B cell (primary cell): ENCODE data around the gene CLDN6.

ENCODE experiments used
- EZH2 ChIP-seq: IDR thresholded peaks from 2 replicates; pipeline ENCODE4 v1.6.1; 2012; ENCODE audit warnings: borderline replicate concordance, low read depth, mild to moderate bottlenecking, moderate library complexity, low read length; ENCODE audit not compliant: insufficient read depth, poor library complexity, severe bottlenecking
- TF ChIP-seq, protein P1 (sequence below): fragments of 200-600 bp; IDR thresholded peaks from one replicate; pipeline ENCODE4 v1.8.0; 2022; ENCODE audit warnings: antibody characterized with exemption, mild to moderate bottlenecking

DNA sequence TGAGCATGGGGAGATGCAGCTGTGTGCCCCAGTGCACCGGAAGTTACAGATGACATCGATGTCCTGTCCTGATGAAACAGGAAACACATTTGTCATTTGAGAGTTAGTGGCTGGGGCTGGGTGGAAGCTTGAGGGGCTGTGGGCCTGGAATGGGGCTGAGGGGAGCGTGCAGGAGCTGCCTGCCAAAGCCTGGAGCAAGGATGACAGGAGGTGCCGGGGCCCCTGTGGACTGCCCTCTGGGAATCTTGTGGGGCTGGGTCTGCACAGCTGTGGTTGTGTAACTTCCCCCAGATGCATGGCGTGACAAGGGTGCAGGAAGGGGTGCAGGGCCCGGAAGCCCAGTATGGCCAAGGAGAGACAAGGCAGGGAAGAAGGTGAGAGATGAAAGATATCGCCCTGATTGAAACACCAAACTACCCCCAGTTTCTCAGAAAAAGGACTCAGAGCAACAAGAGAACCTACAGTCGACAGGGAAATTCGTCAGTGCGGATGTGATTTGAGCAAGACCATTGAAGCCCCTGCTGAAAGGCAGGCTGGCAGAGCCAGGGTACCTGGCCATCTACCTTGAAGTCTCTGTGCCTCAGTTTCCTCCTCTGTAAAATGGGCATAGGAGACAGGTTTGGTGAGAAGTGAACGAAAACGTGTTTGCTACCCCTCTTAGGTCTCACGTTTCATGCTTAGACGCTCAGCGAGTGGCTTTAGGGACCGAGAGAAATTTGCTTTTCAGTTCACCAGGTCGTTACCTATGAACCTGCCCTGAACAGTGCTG, 37.2 kb upstream of the CLDN6 start:
- TF ChIP-seq, protein P1, sequence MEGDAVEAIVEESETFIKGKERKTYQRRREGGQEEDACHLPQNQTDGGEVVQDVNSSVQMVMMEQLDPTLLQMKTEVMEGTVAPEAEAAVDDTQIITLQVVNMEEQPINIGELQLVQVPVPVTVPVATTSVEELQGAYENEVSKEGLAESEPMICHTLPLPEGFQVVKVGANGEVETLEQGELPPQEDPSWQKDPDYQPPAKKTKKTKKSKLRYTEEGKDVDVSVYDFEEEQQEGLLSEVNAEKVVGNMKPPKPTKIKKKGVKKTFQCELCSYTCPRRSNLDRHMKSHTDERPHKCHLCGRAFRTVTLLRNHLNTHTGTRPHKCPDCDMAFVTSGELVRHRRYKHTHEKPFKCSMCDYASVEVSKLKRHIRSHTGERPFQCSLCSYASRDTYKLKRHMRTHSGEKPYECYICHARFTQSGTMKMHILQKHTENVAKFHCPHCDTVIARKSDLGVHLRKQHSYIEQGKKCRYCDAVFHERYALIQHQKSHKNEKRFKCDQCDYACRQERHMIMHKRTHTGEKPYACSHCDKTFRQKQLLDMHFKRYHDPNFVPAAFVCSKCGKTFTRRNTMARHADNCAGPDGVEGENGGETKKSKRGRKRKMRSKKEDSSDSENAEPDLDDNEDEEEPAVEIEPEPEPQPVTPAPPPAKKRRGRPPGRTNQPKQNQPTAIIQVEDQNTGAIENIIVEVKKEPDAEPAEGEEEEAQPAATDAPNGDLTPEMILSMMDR = no peak
- no peak for TF ChIP-seq EZH2
